HT1080 (cell line): ENCODE results near the gene CPHXL2. TPM values are rescaled to one million over a fixed set of nuclear protein-coding genes. Genes with fewer than 3 reads are reported as not detected.

Experiments
- DNase-seq: peaks from one replicate; pipeline ENCODE4 v3.0.0-alpha.2; 2015; ENCODE audit warnings: low read depth
- total RNA-seq: library from RNA; depleted of rRNA; stranded (reverse); fragments of >200 nt; shearing (Covaris generic); gene quantifications from 2 replicates; pipeline ENCODE4 v1.2.3, GENCODE V29; 2014

Gene CPHXL2
- total RNA-seq, 1 experiment from 2014 or later: not detected

GRCh38 chr16:75644240-75645012, 32.4 kb downstream of the CPHXL2 start:
- DNase-seq: no peak

GRCh38 chr16:75640598-75640997, 36.2 kb downstream of the CPHXL2 start:
- no peak for DNase-seq

GRCh38 chr16:75635036-75635435, 41.8 kb downstream of the CPHXL2 start:
- no peak for DNase-seq

DNA sequence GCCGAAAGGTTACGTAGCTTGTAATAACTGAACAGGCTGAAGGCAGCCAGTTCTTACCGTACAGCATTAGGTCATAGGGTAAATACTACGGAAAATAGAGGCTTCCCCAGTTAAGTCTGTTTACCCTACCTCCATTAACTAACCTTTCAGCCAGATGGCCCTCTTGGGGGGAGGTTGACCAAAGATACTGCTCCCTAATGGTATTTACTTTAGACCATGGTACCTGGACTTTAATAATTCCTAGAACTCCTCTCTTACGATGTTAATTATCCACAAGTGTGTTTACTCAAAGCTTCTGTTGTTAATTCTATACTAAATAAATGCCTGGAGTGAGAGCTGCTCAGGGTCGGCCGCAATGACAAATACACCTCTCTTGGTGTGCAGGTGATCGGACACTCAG, 44.0 kb downstream of the CPHXL2 start:
- DNase-seq: no peak

DNA sequence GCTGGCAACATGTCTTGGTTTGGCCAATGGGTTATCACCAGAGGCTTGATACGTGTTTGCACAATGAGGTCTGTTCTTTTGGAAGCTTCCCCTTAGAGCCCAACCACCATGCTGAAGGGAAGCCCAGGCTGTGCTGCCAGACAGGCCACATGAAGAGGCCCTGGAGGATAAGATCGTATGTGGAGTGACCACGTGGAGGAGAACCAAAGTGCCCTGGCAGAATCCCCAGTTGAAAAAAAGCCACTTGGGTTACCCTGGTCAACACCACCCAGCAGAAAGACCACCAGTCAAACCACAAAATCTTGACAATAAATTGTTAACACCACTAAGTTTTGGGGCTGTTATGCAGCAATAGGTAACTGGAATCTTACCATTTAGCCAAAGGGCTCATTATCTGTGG, 46.8 kb downstream of the CPHXL2 start:
- no peak for DNase-seq

DNA sequence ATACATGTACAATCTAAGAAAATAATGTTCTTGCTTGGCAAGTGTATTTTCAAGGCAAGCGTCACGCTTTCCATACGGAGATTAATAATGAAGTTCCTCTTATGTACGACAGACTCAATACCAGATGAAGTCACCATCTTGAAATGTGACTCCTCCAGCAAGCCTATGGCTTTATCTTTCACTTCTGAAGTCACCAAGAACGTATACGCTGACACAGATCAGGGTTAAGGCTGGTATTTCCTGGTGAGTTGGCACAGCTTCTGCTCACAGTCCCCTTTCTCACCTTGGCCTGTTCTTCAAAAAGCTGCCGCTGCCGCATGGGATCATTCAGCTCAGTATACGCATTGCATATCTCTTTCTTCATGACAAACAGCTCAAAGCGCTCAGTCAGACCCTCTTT, 47.7 kb downstream of the CPHXL2 start:
- no peak for DNase-seq

DNA sequence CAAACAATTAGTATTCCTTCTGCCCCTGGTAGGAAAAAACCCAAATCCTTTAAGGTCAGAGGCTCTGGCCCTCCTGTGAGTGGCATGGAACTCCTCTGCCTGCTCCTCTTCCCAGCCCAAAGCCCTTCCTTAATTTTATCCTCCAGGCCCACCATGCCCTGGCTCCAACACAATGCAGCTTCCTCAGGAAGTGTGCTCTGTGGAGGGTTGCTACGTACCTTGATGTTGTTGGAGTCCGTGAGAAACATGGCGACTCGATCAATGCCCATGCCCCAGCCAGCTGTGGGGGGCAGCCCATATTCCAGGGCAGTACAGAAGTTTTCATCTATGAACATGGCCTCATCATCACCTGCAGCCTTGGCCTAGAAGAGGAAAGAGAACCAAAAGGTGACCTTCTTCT, 48.5 kb downstream of the CPHXL2 start:
- DNase-seq: no peak

- peak; percentile 13 for DNase-seq
Observed at GRCh38 chr16:75627851-75628250, 49.0 kb downstream of the CPHXL2 start.

- DNase-seq: no peak
Observed at GRCh38 chr16:75626806-75627205, 50.0 kb downstream of the CPHXL2 start.

- peak; percentile 20 for DNase-seq
Observed at GRCh38 chr16:75624921-75625334, 51.9 kb downstream of the CPHXL2 start.

DNA sequence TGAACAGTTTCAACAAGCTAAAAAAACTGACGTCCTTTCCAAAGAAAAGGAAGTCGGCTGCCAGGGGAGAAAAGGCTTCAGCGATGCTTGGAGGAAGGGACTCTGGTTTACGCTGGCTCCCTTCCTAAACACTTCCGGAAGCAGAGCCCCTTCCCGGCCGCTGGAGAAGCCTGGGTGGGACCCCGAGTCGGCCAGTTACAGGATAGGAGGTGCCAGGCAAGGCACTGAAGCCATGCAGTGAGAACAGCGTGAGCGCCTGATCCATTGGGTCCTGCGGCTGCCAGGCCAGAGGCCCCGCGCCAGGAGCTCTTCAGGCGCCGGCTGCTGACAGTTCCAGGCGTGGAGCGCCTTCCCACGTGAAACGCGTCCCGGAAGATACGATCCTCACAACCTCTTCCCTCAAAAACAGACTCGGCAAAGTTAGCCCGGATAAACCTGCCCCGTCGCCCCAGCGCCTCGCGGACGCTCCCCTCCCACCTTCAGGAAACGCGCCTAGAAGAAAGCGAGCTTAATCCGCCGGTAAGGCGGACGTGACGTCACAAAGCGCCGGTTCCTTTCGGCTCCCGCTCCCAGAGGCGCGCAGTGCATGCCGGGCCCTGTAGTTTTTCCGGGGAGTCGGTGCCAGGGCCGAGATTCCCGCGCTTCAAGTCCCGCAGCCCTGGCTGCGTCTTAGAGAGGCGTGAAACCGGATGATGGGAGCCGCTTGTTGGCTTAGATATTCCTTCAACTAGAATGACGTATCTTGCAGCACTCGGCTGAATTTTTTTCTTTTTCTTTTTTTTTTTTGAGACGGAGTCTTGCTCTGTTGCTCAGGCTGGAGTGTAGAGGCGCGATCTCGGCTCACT, 53.8 kb downstream of the CPHXL2 start, which contains the start of gene ADAT1:
Gene ADAT1, minus strand, starts transcription at position 521 of the 845 bp plus-strand sequence. CDS start 2,482 bp downstream, outside the sequence.
- peak; percentile 98 for DNase-seq

DNA sequence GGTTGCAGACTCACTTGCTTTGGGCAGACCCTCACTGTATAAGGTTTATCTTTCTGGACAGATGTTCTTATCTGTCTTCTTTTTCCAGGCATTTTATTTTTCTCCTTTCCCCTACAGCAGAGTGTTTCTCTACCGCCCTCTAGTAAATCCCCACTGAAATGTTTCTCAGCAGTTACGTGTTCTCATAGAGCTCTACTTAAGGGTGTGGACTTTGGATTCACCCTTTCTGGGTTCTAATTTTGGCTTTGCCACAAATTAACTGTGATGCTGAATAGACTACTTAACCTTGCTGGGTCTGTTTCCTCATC, 55.7 kb downstream of the CPHXL2 start:
- peak; percentile 23 for DNase-seq

DNA sequence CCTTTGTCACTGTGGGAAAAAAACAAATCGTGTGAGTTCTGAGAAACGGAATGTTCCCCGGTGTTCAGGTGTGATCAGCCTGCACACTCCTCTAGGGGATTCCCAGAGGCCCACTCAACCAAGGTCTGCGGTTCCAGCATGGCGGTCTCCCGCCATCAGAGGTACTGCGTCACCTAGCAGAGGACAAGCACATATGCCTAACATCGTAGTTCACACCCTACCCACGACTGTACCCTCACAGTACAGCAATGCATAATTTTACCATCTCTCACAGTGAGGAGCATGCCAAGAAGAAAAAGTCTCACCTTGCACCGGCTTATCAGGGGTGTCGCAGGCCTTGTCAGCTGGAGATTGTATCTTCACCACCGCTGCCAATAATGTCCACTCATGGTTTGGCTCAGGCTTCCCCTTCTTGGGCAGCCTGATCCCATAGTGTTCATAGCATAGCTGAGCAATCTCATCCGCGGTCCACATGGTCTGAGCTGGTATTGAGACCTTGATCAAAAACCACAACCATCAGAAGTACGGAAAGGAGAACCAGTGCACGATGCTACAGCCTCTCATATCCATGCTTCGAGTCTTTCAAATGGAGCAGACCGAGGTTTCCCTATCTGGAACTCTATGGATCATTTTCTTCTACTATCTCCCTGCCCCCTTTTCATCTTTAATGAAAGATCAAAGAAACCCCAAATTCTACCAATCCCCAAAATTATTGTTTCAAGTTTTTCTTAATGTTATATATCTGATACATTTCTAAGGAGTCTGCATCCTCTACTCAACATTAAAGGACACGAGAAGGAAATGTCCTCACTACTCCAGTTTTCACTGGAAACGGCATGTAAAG, 56.3 kb downstream of the CPHXL2 start:
- no peak for DNase-seq

DNA sequence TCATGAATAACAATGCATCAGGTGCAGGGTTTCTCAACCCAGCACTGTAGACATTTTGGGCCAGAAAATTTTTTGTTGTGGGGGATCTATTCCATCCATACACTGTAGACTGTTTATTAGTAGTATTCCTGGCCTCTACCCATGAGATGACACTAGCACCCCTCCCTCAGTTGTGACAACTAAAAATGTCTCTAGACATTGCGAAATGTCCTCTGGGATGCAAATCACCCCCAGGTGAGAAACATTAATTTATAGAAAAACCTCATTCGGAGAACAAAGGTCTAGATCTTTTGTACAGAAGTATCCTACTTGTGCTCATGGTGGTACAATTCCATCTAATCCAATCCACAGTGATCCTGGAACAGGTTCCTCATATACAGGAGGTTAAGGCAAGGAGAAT, 58.0 kb downstream of the CPHXL2 start:
- DNase-seq: no peak

- DNase-seq: no peak
Observed at GRCh38 chr16:75617121-75617520, 59.7 kb downstream of the CPHXL2 start.

DNA sequence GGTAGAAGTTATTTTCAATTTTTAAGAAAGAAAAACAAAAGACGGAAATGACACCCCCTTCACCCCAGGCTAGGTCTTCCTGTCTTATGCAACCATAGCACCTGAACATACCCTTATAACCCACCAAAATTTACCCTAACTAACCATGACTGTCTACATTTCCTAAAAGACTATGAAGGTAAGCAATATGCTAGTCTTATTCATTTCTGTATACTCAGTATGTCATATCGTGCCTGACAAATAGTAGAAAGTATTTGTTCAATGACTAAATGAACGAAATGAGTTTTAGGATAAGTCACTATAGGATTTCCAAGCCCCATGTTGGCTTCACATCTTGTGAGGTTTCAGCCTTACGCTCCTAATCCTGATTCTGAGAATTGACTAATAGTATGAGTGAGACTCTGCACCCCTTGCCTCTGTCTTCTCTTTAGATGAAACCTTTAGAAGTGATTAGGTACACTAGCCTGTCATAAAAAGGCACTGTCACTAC, 60.2 kb downstream of the CPHXL2 start:
- DNase-seq: no peak

- no peak for DNase-seq
Observed at GRCh38 chr16:75615619-75616018, 61.2 kb downstream of the CPHXL2 start.

GRCh38 chr16:75614066-75614897, 62.5 kb downstream of the CPHXL2 start:
- peak; percentile 32 for DNase-seq
